Measurements from ENCODE around the gene ZNF827.

The ZNF827 gene

DNA sequence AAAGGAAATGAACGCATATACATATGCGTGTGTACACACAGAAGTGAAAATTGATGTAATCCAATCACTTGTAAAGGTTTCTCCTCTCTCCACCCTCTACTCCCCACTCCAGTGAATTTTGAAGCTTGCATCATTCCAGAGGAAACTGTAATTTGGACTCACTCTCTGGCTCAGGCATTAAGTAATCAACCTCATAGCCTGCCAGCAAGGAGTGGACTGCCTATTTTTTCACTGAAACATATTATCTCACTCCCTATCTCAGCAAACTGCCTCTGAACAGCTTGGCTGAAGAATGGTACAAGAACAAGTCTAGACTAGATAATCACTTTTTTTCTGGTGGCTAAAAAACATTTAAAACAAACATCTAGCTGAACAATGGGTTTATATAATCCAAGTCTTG, 134.5 kb downstream of the ZNF827 start:
- H3K4me3 ChIP-seq (ENCODE audit: insufficient read depth in 1 of 2, low read depth in 1 of 2, low read length in 2 of 2), result no peak overlapping the region
- H3K14ac ChIP-seq (ENCODE audit: low read length in 2 of 2), result no peak overlapping the region
- no peak overlapping the region for H3K23ac ChIP-seq (ENCODE audit: low read length in 2 of 2)
- no peak overlapping the region for H2BK15ac ChIP-seq (ENCODE audit: low read depth, poor library complexity, severe bottlenecking)
- no peak overlapping the region for H3K4me2 ChIP-seq (ENCODE audit: low read length, poor library complexity, severe bottlenecking)
- H3K9me3 ChIP-seq (ENCODE audit: control insufficient read depth, low read length), result no peaks in the 10 kb centered on the region
- H3K4me1 ChIP-seq (ENCODE audit: control insufficient read depth, insufficient read depth, low read depth, low read length), result peaks cover 8% of the 10 kb centered on the region
- H2AK5ac ChIP-seq (ENCODE audit: low read length, severe bottlenecking), result no peak overlapping the region
- no peak overlapping the region for H3K4ac ChIP-seq (ENCODE audit: low read depth in 1 of 2, low read length in 2 of 2)
- H3K18ac ChIP-seq (ENCODE audit: low read depth in 1 of 2, low read length in 2 of 2), result no peak overlapping the region
- H2BK5ac ChIP-seq (ENCODE audit: low read depth, low read length, poor library complexity, severe bottlenecking), result no peak overlapping the region
- no peak overlapping the region for H2AFZ ChIP-seq (ENCODE audit: low read depth, low read length)
- no peak overlapping the region for H4K8ac ChIP-seq (ENCODE audit: low read length)
- H3K27ac ChIP-seq (ENCODE audit: low read length, poor library complexity, severe bottlenecking), result peak overlapping the region; percentile 69
- peaks cover 0 to 4% of the 10 kb centered on the region in 2 experiments for H3K36me3 ChIP-seq (ENCODE audit: control insufficient read depth in 1 of 2, insufficient read depth in 2 of 2, low read depth in 1 of 2, low read length in 2 of 2)
- H3K9ac ChIP-seq (ENCODE audit: low read length), result peak overlapping the region; percentile 81
- whole genome bisulfite sequencing, result 86% methylated on average over 2 of the region's 2 CpGs
- DNase-seq, result peak; percentile 77
- no peak overlapping the region for H2BK120ac ChIP-seq (ENCODE audit: low read depth, low read length)
- H4K91ac ChIP-seq (ENCODE audit: low read length), result no peak overlapping the region
- H3K27me3 ChIP-seq (ENCODE audit: control insufficient read depth in 1 of 2, insufficient read depth in 1 of 2, low read length in 2 of 2), result no peaks in the 10 kb centered on the region
- H3K79me1 ChIP-seq (replicated peaks; ENCODE audit: low read length, poor library complexity, severe bottlenecking), result peaks cover 6% of the 10 kb centered on the region
- H2BK12ac ChIP-seq (ENCODE audit: low read length in 2 of 2), result no peak overlapping the region

GRCh38 chr4:145799223-145799622, 139.4 kb downstream of the ZNF827 start:
- H3K23ac ChIP-seq (ENCODE audit: low read length in 2 of 2), result no peak overlapping the region
- DNase-seq, result no peak
- peaks cover 8% of the 10 kb centered on the region for H3K79me1 ChIP-seq (replicated peaks; ENCODE audit: low read length, poor library complexity, severe bottlenecking)
- H3K18ac ChIP-seq (ENCODE audit: low read depth in 1 of 2, low read length in 2 of 2), result no peak overlapping the region
- no CpG with 5 or more reads among the region's 2 CpGs for WGBS
- no peak overlapping the region for H2BK15ac ChIP-seq (ENCODE audit: low read depth, poor library complexity, severe bottlenecking)
- H3K27me3 ChIP-seq (ENCODE audit: control insufficient read depth in 1 of 2, insufficient read depth in 1 of 2, low read length in 2 of 2), result no peaks in the 10 kb centered on the region
- no peak overlapping the region for H3K14ac ChIP-seq (ENCODE audit: low read length in 2 of 2)
- no peak overlapping the region for H4K8ac ChIP-seq (ENCODE audit: low read length)
- no peak overlapping the region for H2BK120ac ChIP-seq (ENCODE audit: low read depth, low read length)
- H3K9me3 ChIP-seq (ENCODE audit: control insufficient read depth, low read length), result no peaks in the 10 kb centered on the region
- no peak overlapping the region for H2BK5ac ChIP-seq (ENCODE audit: low read depth, low read length, poor library complexity, severe bottlenecking)
- H3K9ac ChIP-seq (ENCODE audit: low read length), result no peak overlapping the region
- H3K4me2 ChIP-seq (ENCODE audit: low read length, poor library complexity, severe bottlenecking), result no peak overlapping the region
- peaks cover 0 to 8% of the 10 kb centered on the region in 2 experiments for H3K36me3 ChIP-seq (ENCODE audit: control insufficient read depth in 1 of 2, insufficient read depth in 2 of 2, low read depth in 1 of 2, low read length in 2 of 2)
- no peak overlapping the region for H2AFZ ChIP-seq (ENCODE audit: low read depth, low read length)
- no peak overlapping the region for H2BK12ac ChIP-seq (ENCODE audit: low read length in 2 of 2)
- H4K91ac ChIP-seq (ENCODE audit: low read length), result no peak overlapping the region
- H3K4me3 ChIP-seq (ENCODE audit: insufficient read depth in 1 of 2, low read depth in 1 of 2, low read length in 2 of 2), result no peak overlapping the region
- H3K27ac ChIP-seq (ENCODE audit: low read length, poor library complexity, severe bottlenecking), result peak overlapping the region; percentile 30
- no peak overlapping the region for H2AK5ac ChIP-seq (ENCODE audit: low read length, severe bottlenecking)
- no peak overlapping the region for H3K4ac ChIP-seq (ENCODE audit: low read depth in 1 of 2, low read length in 2 of 2)
- H3K4me1 ChIP-seq (ENCODE audit: control insufficient read depth, insufficient read depth, low read depth, low read length), result peaks cover 3% of the 10 kb centered on the region

GRCh38 chr4:145797278-145797677, 141.3 kb downstream of the ZNF827 start:
- Histone ChIP-seq H4K91ac (ENCODE audit: low read length) (no peak overlapping the region), H3K4me2 (ENCODE audit: low read length, poor library complexity, severe bottlenecking) (no peak overlapping the region), H3K9me3 (ENCODE audit: control insufficient read depth, low read length) (no peaks in the 10 kb centered on the region), H4K8ac (ENCODE audit: low read length) (no peak overlapping the region), H3K18ac (ENCODE audit: low read depth in 1 of 2, low read length in 2 of 2) (no peak overlapping the region), H3K27me3 (ENCODE audit: control insufficient read depth in 1 of 2, insufficient read depth in 1 of 2, low read length in 2 of 2) (no peaks in the 10 kb centered on the region), H3K4me1 (ENCODE audit: control insufficient read depth, insufficient read depth, low read depth, low read length) (peaks cover 3% of the 10 kb centered on the region), H3K79me1 (replicated peaks; ENCODE audit: low read length, poor library complexity, severe bottlenecking) (peaks cover 8% of the 10 kb centered on the region), H3K14ac (ENCODE audit: low read length in 2 of 2) (no peak overlapping the region), H2BK5ac (ENCODE audit: low read depth, low read length, poor library complexity, severe bottlenecking) (no peak overlapping the region), H3K36me3 (ENCODE audit: control insufficient read depth in 1 of 2, insufficient read depth in 2 of 2, low read depth in 1 of 2, low read length in 2 of 2) (peaks cover 0 to 6% of the 10 kb centered on the region in 2 experiments), H2AFZ (ENCODE audit: low read depth, low read length) (no peak overlapping the region), H3K9ac (ENCODE audit: low read length) (no peak overlapping the region), H2AK5ac (ENCODE audit: low read length, severe bottlenecking) (no peak overlapping the region), H3K23ac (ENCODE audit: low read length in 2 of 2) (no peak overlapping the region), H3K27ac (ENCODE audit: low read length, poor library complexity, severe bottlenecking) (no peak overlapping the region), H2BK120ac (ENCODE audit: low read depth, low read length) (no peak overlapping the region), H3K4me3 (ENCODE audit: insufficient read depth in 1 of 2, low read depth in 1 of 2, low read length in 2 of 2) (no peak overlapping the region), H3K4ac (ENCODE audit: low read depth in 1 of 2, low read length in 2 of 2) (no peak overlapping the region), H2BK15ac (ENCODE audit: low read depth, poor library complexity, severe bottlenecking) (no peak overlapping the region), H2BK12ac (ENCODE audit: low read length in 2 of 2) (no peak overlapping the region)
- no peak for DNase-seq

DNA sequence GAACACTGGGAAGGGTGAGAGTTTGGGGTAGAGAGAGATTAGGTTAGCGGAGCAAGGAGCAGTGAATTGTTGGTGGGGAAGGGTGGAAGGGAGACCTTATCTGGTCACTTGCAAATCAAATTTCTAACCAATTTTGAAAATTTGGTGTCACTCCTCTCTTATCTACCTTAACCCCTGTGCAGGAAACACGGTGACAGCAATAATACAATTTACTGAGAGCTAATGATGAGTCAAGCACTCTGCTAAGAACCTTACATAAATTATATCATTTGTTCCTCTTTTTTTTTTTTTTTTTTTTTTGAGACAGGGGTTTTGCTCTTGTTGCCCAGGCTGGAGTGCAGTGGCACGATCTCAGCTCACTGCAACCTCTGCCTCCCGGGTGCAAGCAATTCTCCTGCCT, 142.3 kb downstream of the ZNF827 start:
- no peaks in the 10 kb centered on the region for H3K27me3 ChIP-seq (ENCODE audit: control insufficient read depth in 1 of 2, insufficient read depth in 1 of 2, low read length in 2 of 2)
- H3K23ac ChIP-seq (ENCODE audit: low read length in 2 of 2), result no peak overlapping the region
- no peak overlapping the region for H4K91ac ChIP-seq (ENCODE audit: low read length)
- H2BK5ac ChIP-seq (ENCODE audit: low read depth, low read length, poor library complexity, severe bottlenecking), result no peak overlapping the region
- H3K18ac ChIP-seq (ENCODE audit: low read depth in 1 of 2, low read length in 2 of 2), result no peak overlapping the region
- H3K4me1 ChIP-seq (ENCODE audit: control insufficient read depth, insufficient read depth, low read depth, low read length), result peaks cover 3% of the 10 kb centered on the region
- H3K27ac ChIP-seq (ENCODE audit: low read length, poor library complexity, severe bottlenecking), result no peak overlapping the region
- H3K9ac ChIP-seq (ENCODE audit: low read length), result no peak overlapping the region
- H2AK5ac ChIP-seq (ENCODE audit: low read length, severe bottlenecking), result no peak overlapping the region
- H3K4ac ChIP-seq (ENCODE audit: low read depth in 1 of 2, low read length in 2 of 2), result no peak overlapping the region
- peaks cover 0 to 4% of the 10 kb centered on the region in 2 experiments for H3K36me3 ChIP-seq (ENCODE audit: control insufficient read depth in 1 of 2, insufficient read depth in 2 of 2, low read depth in 1 of 2, low read length in 2 of 2)
- WGBS, result 83% methylated on average over 3 of the region's 4 CpGs
- H2BK12ac ChIP-seq (ENCODE audit: low read length in 2 of 2), result no peak overlapping the region
- H3K14ac ChIP-seq (ENCODE audit: low read length in 2 of 2), result no peak overlapping the region
- H2BK15ac ChIP-seq (ENCODE audit: low read depth, poor library complexity, severe bottlenecking), result no peak overlapping the region
- H2BK120ac ChIP-seq (ENCODE audit: low read depth, low read length), result no peak overlapping the region
- no peak overlapping the region for H4K8ac ChIP-seq (ENCODE audit: low read length)
- H2AFZ ChIP-seq (ENCODE audit: low read depth, low read length), result no peak overlapping the region
- DNase-seq, result no peak
- no peak overlapping the region for H3K4me3 ChIP-seq (ENCODE audit: insufficient read depth in 1 of 2, low read depth in 1 of 2, low read length in 2 of 2)
- H3K4me2 ChIP-seq (ENCODE audit: low read length, poor library complexity, severe bottlenecking), result no peak overlapping the region
- H3K9me3 ChIP-seq (ENCODE audit: control insufficient read depth, low read length), result no peaks in the 10 kb centered on the region
- H3K79me1 ChIP-seq (replicated peaks; ENCODE audit: low read length, poor library complexity, severe bottlenecking), result peaks cover 10% of the 10 kb centered on the region
